WTC11 (cell line): ENCODE measurements around the gene STAU1. TPM values are rescaled to one million over a fixed set of nuclear protein-coding genes. Genes with fewer than 3 reads are reported as not detected.
"Not testable (repeated sequence)": the region's sequence is repeated elsewhere in the genome, so short reads cannot be mapped to it uniquely, and the experiment has no call there.

Source experiments
- ATAC-seq: fragments of 200-7000 bp; cut with Tn5 transposase; 2 replicates; pipeline ENCODE4 v1.10.0; 2021; ENCODE audit warnings: mild to moderate bottlenecking, moderate library complexity
- CTCF ChIA-PET: fragments of 300-600 bp; sonication (Branson Sonifier 250); formaldehyde crosslinking; loops from one replicate; lab custom pipeline; 2021; ENCODE audit warnings: antibody characterized with exemption; lab: Charles Lee
- POLR2A ChIA-PET: fragments of 350-600 bp; sonication (Branson Sonifier 250); formaldehyde crosslinking; loops from one replicate; lab custom pipeline; 2021; ENCODE audit warnings: antibody characterized with exemption; lab: Charles Lee
- DNase-seq: peaks from one replicate; pipeline ENCODE4 v3.0.0; 2021; ENCODE audit warnings: low spot score
- H3K27ac Mint-ChIP-seq: 2 replicates; pipeline ENCODE4 v1.8.0; 2021; ENCODE audit warnings: mixed read lengths
- H3K27me3 Mint-ChIP-seq: 2 replicates; pipeline ENCODE4 v1.8.0; 2021; ENCODE audit warnings: low read depth, mild to moderate bottlenecking, moderate library complexity, mixed read lengths
- H3K36me3 Mint-ChIP-seq: 2 replicates; pipeline ENCODE4 v1.8.0; 2021; ENCODE audit warnings: mixed read lengths
- H3K4me1 Mint-ChIP-seq: 2 replicates; pipeline ENCODE4 v1.8.0; 2022; ENCODE audit warnings: mixed read lengths
- H3K4me3 Mint-ChIP-seq: 2 replicates; pipeline ENCODE4 v1.8.0; 2021; ENCODE audit warnings: mild to moderate bottlenecking, moderate library complexity, mixed read lengths
- H3K9me3 Mint-ChIP-seq: 2 replicates; pipeline ENCODE4 v1.8.0; 2021; ENCODE audit warnings: mixed read lengths
- CDX4 ChIP-seq: fragments of 250-450 bp; sonication (Bioruptor Pico); IDR thresholded peaks from 2 replicates; pipeline ENCODE4 v1.9.0; 2021; ENCODE audit warnings: moderate library complexity, mild to moderate bottlenecking, inconsistent platforms, borderline replicate concordance
- CREM ChIP-seq: sonication (generic); formaldehyde crosslinking; IDR thresholded peaks from 2 replicates; pipeline ENCODE4 v1.8.1; 2022; ENCODE audit warnings: mild to moderate bottlenecking, missing genetic modification reagents, moderate library complexity
- ERG ChIP-seq: fragments of 250-450 bp; sonication (Bioruptor Pico); IDR thresholded peaks from 2 replicates; pipeline ENCODE4 v1.8.0; 2021; ENCODE audit warnings: mild to moderate bottlenecking
- IRF2 ChIP-seq: sonication (generic); formaldehyde crosslinking; IDR thresholded peaks from 2 replicates; pipeline ENCODE4 v1.8.0; 2022; ENCODE audit warnings: low read depth, missing genetic modification reagents, borderline replicate concordance
- JAZF1 ChIP-seq: fragments of 250-450 bp; sonication (Bioruptor Pico); IDR thresholded peaks from 2 replicates; pipeline ENCODE4 v1.9.0; 2021; ENCODE audit warnings: moderate library complexity, mild to moderate bottlenecking, inconsistent platforms
- NFE2L1 ChIP-seq: sonication (generic); formaldehyde crosslinking; IDR thresholded peaks from 2 replicates; pipeline ENCODE4 v1.8.1; 2023; ENCODE audit warnings: missing genetic modification reagents
- ZMAT4 ChIP-seq: fragments of 250-450 bp; sonication (Bioruptor Pico); IDR thresholded peaks from 2 replicates; pipeline ENCODE4 v1.9.0; 2021; ENCODE audit warnings: mild to moderate bottlenecking
- ZNF121 ChIP-seq: sonication (generic); formaldehyde crosslinking; IDR thresholded peaks from 2 replicates; pipeline ENCODE4 v1.8.0; 2023; ENCODE audit warnings: missing genetic modification reagents
- ZNF416 ChIP-seq: fragments of 250-450 bp; sonication (Bioruptor Pico); IDR thresholded peaks from 2 replicates; pipeline ENCODE4 v1.9.0; 2021; ENCODE audit warnings: mild to moderate bottlenecking, inconsistent platforms
- ZNF423 ChIP-seq: fragments of 250-450 bp; sonication (Bioruptor Pico); IDR thresholded peaks from 2 replicates; pipeline ENCODE4 v2.1.2; 2022; ENCODE audit warnings: mild to moderate bottlenecking, moderate library complexity
- ZNF425 ChIP-seq: fragments of 250-450 bp; sonication (Bioruptor Pico); conservative IDR thresholded peaks from 2 replicates; pipeline ENCODE4 v1.9.0; 2021; ENCODE audit warnings: mild to moderate bottlenecking
- ZNF671 ChIP-seq: fragments of 250-450 bp; sonication (Bioruptor Pico); IDR thresholded peaks from 2 replicates; pipeline ENCODE4 v1.8.0; 2021; ENCODE audit warnings: mild to moderate bottlenecking
- ZSCAN18 ChIP-seq: fragments of 250-450 bp; sonication (Bioruptor Pico); IDR thresholded peaks from 2 replicates; pipeline ENCODE4 v2.1.2; 2022; ENCODE audit warnings: mild to moderate bottlenecking, moderate library complexity
- total RNA-seq: library from RNA; stranded (reverse); gene quantifications from 3 replicates; pipeline ENCODE4 v1.2.3, GENCODE V29; 2021

STAU1 gene
- total RNA-seq, 1 experiment from 2014 or later, result 92.6 TPM

- no peak overlapping the region for H3K4me3 Mint-ChIP-seq
- ChIA-PET POLR2A (no interaction called here), CTCF (interaction anchor here (1.4 kb wide), 1 partner anchor 18 kb away, joined by 7 read pairs; no protein-coding TSS in a partner anchor)
- H3K27me3 Mint-ChIP-seq, result no peaks in the 10 kb centered on the region
- no peaks in the 10 kb centered on the region for H3K4me1 Mint-ChIP-seq
- no peaks in the 10 kb centered on the region for H3K9me3 Mint-ChIP-seq
- no peak for DNase-seq
- no peak overlapping the region for H3K27ac Mint-ChIP-seq
- no peaks in the 10 kb centered on the region for H3K36me3 Mint-ChIP-seq
- ATAC-seq, result no peak
- TF ChIP-seq ZNF121 (0 out of 2 replicates have a peak, but pooled peaks have one; percentile 34), ZNF423 (no peak), JAZF1 (CRISPR knock-in tag) (no peak)
Measured at GRCh38 chr20:49199729-49200293, 11.7 kb upstream of the STAU1 start.

- H3K4me3 Mint-ChIP-seq, DNase-seq, H3K36me3 Mint-ChIP-seq, POLR2A ChIA-PET, H3K27me3 Mint-ChIP-seq, H3K9me3 Mint-ChIP-seq, CTCF ChIA-PET, ATAC-seq, H3K4me1 Mint-ChIP-seq, H3K27ac Mint-ChIP-seq: not testable (repeated sequence)
- 0 out of 2 replicates have a peak, but pooled peaks have one; percentile 15 for TF ChIP-seq ZNF121
Measured at GRCh38 chr20:49192944-49193518, 4.9 kb upstream of the STAU1 start.

- ChIA-PET POLR2A (interaction anchor here (0.7 to 2.7 kb wide), 2 partner anchors 32 to 62 kb away, joined by 4 to 7 read pairs; partner anchors contain the start of gene DDX27), CTCF (interaction anchor here (0.6 to 1.4 kb wide), 2 partner anchors 9 to 54 kb away, joined by 3 to 4 read pairs; no protein-coding TSS in a partner anchor)
- H3K27ac Mint-ChIP-seq, result peak overlapping the region; percentile 72; the same call in 1 of the 2 replicates
- H3K36me3 Mint-ChIP-seq, result no peaks in the 10 kb centered on the region
- H3K4me3 Mint-ChIP-seq, result peak overlapping the region; percentile 91
- ATAC-seq (peak; percentile 5; the same call in 1 of the 2 replicates), DNase-seq (no peak)
- no peak for TF ChIP-seq CREM (CRISPR knock-in tag)
- no peaks in the 10 kb centered on the region; the same call in 1 of the 2 replicates for H3K27me3 Mint-ChIP-seq
- no peaks in the 10 kb centered on the region for H3K9me3 Mint-ChIP-seq
- H3K4me1 Mint-ChIP-seq, result peaks cover 34% of the 10 kb centered on the region
Measured at GRCh38 chr20:49187330-49187850, 744 bp downstream of the STAU1 start.

- H3K36me3 Mint-ChIP-seq, result no peaks in the 10 kb centered on the region
- H3K4me1 Mint-ChIP-seq, result peaks cover 37% of the 10 kb centered on the region
- peak overlapping the region; percentile 91 for H3K4me3 Mint-ChIP-seq
- POLR2A ChIA-PET, result interaction anchor here (2.7 kb wide), 1 partner anchor 32 kb away, joined by 7 read pairs; the partner anchor contains the start of gene DDX27
- CTCF ChIA-PET, result interaction anchor here (0.6 to 1.4 kb wide), 3 partner anchors 10 to 54 kb away, joined by 3 to 4 read pairs (median 4); no protein-coding TSS in a partner anchor
- TF ChIP-seq CDX4 (CRISPR knock-in tag) (no peak), ZNF423 (no peak), IRF2 (CRISPR knock-in tag) (no peak), ERG (no peak), ZNF671 (no peak), ZNF416 (CRISPR knock-in tag) (no peak)
- H3K9me3 Mint-ChIP-seq, result no peaks in the 10 kb centered on the region
- no peak for DNase-seq
- H3K27ac Mint-ChIP-seq, result peak overlapping the region; percentile 50
- no peaks in the 10 kb centered on the region; the same call in 1 of the 2 replicates for H3K27me3 Mint-ChIP-seq
- ATAC-seq, result no peak
Measured at GRCh38 chr20:49186535-49187329, 1.4 kb downstream of the STAU1 start.

- no peak for ATAC-seq
- H3K36me3 Mint-ChIP-seq, result no peaks in the 10 kb centered on the region
- H3K4me1 Mint-ChIP-seq, result peaks cover 48% of the 10 kb centered on the region
- no peaks in the 10 kb centered on the region for H3K9me3 Mint-ChIP-seq
- peak overlapping the region; percentile 35; the same call in 1 of the 2 replicates for H3K4me3 Mint-ChIP-seq
- POLR2A ChIA-PET, result interaction anchor here (0.6 kb wide), 1 partner anchor 33 kb away, joined by 3 read pairs; no protein-coding TSS in a partner anchor
- H3K27ac Mint-ChIP-seq, result peak overlapping the region; percentile 32
- H3K27me3 Mint-ChIP-seq, result no peaks in the 10 kb centered on the region; the same call in 1 of the 2 replicates
- DNase-seq, result no peak
- CTCF ChIA-PET, result interaction anchor here (1.0 to 2.2 kb wide), 2 partner anchors 32 to 52 kb away, joined by 3 to 6 read pairs; no protein-coding TSS in a partner anchor
- TF ChIP-seq CDX4 (CRISPR knock-in tag) (no peak), ZNF425 (CRISPR knock-in tag) (no peak), IRF2 (CRISPR knock-in tag) (no peak), NFE2L1 (CRISPR knock-in tag) (no peak), ZMAT4 (CRISPR knock-in tag) (no peak), ZSCAN18 (no peak)
Measured at GRCh38 chr20:49185071-49185761, 2.9 kb downstream of the STAU1 start.
